Epithelial cell of esophagus (primary cell): ENCODE results near the gene GHR.

Experiments used
- DNase-seq: peaks from one replicate; pipeline ENCODE4 v3.0.0; 2010; ENCODE audit warnings: low read depth
- H3K4me3 ChIP-seq: 2 replicates; pipeline ENCODE4 v1.5.1; 2011; ENCODE audit warnings: mild to moderate bottlenecking, low read length, control low read depth
- TF ChIP-seq, protein P1 (sequence below): IDR thresholded peaks from 2 replicates; pipeline ENCODE4 v1.5.1; 2011; ENCODE audit warnings: low read depth, mild to moderate bottlenecking, low read length, control low read depth, inconsistent platforms; ENCODE audit not compliant: insufficient read depth; ENCODE audit errors: missing control alignments

Gene GHR

DNA sequence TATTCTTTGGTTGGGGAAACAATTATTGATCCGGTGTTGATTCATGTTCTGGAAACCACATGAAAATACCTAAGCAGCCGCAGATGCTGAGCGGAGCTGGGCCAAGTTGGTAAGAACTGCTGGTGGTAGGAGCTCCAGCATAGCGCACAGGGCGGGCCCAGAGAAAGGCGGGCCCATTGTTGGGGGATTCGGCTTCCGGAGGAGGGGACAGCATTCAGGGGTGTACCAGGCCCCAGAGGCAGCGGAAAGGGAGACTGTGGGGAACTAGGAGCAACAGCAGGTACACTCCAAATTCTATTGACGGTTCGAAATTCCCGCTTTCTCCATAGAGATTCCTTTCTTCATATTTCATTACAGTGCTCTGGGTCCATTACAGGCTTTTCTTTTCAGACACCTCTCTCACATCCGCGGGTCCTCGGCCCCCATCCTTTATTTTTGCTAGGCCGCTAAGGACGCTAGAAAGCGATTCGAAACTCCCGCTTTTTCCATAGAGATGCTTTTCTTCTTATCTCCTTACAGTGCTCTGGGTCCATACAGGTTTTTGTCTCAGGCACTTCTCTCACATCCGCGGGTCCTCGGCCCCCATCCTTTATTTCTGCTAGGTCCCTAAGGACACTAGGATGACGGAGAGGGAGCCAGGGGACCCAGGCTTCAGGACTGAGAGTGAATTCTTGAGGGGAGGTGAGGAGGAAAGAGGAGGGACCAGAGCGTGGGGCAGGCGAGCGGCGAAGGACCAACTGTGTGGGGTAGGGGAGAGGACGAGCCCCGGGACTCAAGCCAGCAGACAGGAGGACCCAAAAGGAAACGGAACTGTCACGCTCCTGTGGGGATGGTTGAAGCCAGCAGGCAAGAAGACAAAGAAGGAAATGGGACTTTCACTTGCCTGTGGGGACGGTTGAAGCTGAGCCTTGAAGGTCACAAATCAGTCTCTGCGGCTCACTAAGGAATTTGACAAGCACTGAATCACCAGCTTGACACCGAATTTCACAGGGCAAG, 333.7 kb downstream of the GHR start, which contains the start of gene CCDC152:
Gene CCDC152 (plus strand): TSS at position 213 of the 996 bp plus-strand sequence. CDS start 2,304 bp downstream, outside the sequence.
- DNase-seq, result peak; percentile 4
- TF ChIP-seq, protein P1, sequence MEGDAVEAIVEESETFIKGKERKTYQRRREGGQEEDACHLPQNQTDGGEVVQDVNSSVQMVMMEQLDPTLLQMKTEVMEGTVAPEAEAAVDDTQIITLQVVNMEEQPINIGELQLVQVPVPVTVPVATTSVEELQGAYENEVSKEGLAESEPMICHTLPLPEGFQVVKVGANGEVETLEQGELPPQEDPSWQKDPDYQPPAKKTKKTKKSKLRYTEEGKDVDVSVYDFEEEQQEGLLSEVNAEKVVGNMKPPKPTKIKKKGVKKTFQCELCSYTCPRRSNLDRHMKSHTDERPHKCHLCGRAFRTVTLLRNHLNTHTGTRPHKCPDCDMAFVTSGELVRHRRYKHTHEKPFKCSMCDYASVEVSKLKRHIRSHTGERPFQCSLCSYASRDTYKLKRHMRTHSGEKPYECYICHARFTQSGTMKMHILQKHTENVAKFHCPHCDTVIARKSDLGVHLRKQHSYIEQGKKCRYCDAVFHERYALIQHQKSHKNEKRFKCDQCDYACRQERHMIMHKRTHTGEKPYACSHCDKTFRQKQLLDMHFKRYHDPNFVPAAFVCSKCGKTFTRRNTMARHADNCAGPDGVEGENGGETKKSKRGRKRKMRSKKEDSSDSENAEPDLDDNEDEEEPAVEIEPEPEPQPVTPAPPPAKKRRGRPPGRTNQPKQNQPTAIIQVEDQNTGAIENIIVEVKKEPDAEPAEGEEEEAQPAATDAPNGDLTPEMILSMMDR, result no peak
- H3K4me3 ChIP-seq, result peak within 1 kb of the TSS; percentile 23

DNA sequence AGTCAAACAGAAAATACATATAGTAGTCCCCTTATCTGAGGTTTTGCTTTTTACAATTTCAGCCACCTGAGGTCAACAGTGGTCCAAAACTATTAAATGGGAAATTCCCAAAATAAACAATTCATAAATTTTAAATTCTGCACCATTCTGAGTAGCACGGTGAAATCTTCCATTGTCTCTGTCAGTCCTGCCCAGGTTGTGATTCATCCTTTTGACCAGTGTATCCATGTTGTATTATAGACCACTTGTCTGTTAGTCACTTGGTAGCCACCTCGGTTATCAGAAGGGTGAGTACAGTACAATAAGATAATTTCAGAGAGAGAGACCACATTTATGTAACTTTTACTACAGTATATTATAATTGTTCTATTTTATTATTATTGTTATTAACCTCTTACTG, 336.2 kb downstream of the GHR start:
- TF ChIP-seq, protein P1, result no peak
- DNase-seq, result no peak
- H3K4me3 ChIP-seq, result no peak overlapping the region

DNA sequence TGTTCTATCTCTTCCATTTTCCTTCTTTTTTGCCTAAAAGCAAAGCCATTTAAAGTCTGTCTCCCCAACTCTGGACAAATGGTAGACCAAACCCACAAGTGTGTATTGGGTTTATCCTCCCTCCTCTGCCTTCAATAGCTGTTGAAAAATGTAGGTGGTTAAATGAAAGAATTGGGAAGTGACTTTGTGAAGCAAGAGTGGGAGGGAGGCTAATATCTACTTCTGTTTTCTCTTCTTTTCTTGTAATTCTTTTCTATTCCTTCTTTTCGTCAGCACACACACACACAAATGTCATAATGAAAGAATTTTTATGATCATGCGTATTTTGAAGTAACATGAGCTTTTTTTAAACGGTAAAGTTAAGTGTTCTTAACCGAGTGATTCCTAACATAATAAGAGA, 337.2 kb downstream of the GHR start:
- H3K4me3 ChIP-seq, result no peak overlapping the region
- TF ChIP-seq, protein P1, result no peak
- DNase-seq, result no peak

DNA sequence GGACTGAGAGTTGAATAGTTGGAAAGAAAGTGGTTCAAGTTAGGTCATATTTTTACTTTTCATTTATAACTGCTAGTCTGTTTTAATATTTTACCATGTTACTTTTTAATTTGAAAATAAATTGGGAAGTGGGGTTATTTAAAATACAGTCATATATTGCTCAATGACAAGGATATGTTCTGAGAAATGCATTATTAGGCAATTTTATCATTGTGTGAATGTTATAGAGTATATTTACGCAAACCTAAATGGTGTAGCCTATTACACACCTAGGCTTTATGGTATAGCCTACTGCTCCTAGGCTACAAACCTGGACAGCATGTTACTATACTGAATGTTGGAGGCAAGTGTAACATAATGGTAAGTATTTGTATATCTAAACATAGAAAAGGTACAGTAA, 338.6 kb downstream of the GHR start:
- no peak overlapping the region for H3K4me3 ChIP-seq
- TF ChIP-seq, protein P1, result no peak
- DNase-seq, result no peak

DNA sequence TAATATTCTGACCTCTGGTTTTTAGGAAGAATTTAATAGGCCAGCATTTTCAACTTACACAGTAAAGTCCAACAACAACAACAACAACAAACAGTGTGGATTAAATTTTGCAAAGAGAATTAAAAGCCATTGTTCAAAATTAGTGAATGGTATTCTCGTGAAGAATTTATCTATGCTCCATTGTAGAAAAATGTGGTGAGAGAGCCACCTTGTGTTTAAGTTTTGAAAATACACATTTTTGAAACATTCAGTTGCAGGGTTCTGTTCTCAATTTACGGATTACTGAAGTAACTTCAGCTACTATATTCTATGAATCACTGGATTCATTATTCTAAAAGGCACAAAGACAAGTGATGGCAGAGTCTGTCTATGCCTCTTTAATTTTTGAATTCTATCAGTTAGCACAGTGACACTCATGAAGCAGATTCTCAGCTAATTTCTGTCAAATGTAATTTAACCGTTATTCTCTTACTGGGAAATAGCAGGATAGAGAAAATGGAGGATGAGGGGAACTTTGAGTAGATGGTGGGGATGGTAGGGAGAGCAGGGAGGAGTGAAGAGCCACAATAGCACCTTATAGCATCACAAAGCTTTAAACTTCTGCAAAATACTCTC, 344.4 kb downstream of the GHR start:
- DNase-seq, result peak; percentile 37
- TF ChIP-seq, protein P1, result peak; percentile 37
- no peak overlapping the region for H3K4me3 ChIP-seq

DNA sequence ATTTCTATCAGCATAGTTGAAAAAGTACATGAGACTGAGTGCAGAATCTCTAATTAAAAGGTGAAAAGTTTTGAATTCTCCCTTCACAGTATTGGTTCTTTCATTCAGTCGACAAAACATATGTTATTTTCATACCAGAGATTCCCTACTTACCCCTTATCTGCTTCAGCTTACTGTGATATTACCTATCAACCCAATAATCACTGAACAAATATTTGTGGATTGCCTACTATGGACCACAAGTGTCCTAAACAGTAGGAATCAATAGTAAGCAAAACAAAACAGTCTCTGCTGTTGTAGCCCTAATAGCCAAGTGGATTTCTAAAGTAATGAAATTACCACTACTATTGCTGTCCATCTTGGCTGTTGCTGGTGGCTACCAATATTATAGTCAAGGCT, 344.9 kb downstream of the GHR start:
- DNase-seq, result no peak
- H3K4me3 ChIP-seq, result no peak overlapping the region
- TF ChIP-seq, protein P1, result no peak
